Fibroblast of skin of scalp (primary cell): ENCODE measurements around the gene ANKRD1.
"Not testable (repeated sequence)": the region's sequence is repeated elsewhere in the genome, so short reads cannot be mapped to it uniquely, and the experiment has no call there.

Experiments
- DNase-seq: peaks from one replicate; pipeline ENCODE4 v3.0.0-alpha.2; 2013

Gene ANKRD1

GRCh38 chr10:90912174-90912573 lies 8.7 kb downstream of the ANKRD1 start:
- DNase-seq: no peak

GRCh38 chr10:90911133-90912051 lies 9.5 kb downstream of the ANKRD1 start:
- DNase-seq: peak; percentile 77

GRCh38 chr10:90906596-90906995 lies 14.3 kb downstream of the ANKRD1 start:
- DNase-seq: no peak

GRCh38 chr10:90905925-90906324 lies 15.0 kb downstream of the ANKRD1 start:
- no peak for DNase-seq

- not testable (repeated sequence) for DNase-seq
These were observed 24.0 kb downstream of the ANKRD1 start for GRCh38 chr10:90896916-90897315.

- no peak for DNase-seq
These were observed 27.7 kb downstream of the ANKRD1 start for GRCh38 chr10:90893190-90893589.

GRCh38 chr10:90890347-90890746 lies 30.5 kb downstream of the ANKRD1 start:
- DNase-seq: no peak

GRCh38 chr10:90889636-90890035 lies 31.3 kb downstream of the ANKRD1 start:
- peak; percentile 5 for DNase-seq

GRCh38 chr10:90888387-90888786 lies 32.5 kb downstream of the ANKRD1 start:
- no peak for DNase-seq

- no peak for DNase-seq
These were observed 33.3 kb downstream of the ANKRD1 start for GRCh38 chr10:90887555-90887954.

GRCh38 chr10:90885176-90885575 lies 35.7 kb downstream of the ANKRD1 start:
- peak; percentile 71 for DNase-seq

- peak; percentile 12 for DNase-seq
These were observed 36.5 kb downstream of the ANKRD1 start for GRCh38 chr10:90884431-90884830.

- DNase-seq: peak; percentile 53
These were observed 40.7 kb downstream of the ANKRD1 start for GRCh38 chr10:90880059-90880719.

GRCh38 chr10:90879062-90879461 lies 41.8 kb downstream of the ANKRD1 start:
- DNase-seq: no peak

- DNase-seq: no peak
These were observed 48.3 kb downstream of the ANKRD1 start for GRCh38 chr10:90872648-90873020.

- DNase-seq: peak; percentile 71
These were observed 48.9 kb downstream of the ANKRD1 start, which contains the start of gene RPP30 for GRCh38 chr10:90871766-90872647. Gene RPP30 (plus strand): TSS chr10:90871974. CDS start chr10:90871987, 13 bp downstream.

- DNase-seq: peak; percentile 81
These were observed 49.6 kb downstream of the ANKRD1 start for GRCh38 chr10:90871279-90871765.

GRCh38 chr10:90866050-90866598 lies 54.8 kb downstream of the ANKRD1 start:
- DNase-seq: no peak

GRCh38 chr10:90865401-90865800 lies 55.5 kb downstream of the ANKRD1 start:
- DNase-seq: peak; percentile 42

- peak; percentile 61 for DNase-seq
These were observed 57.9 kb downstream of the ANKRD1 start for GRCh38 chr10:90862908-90863514.
